ENCODE measurements around the gene DDI2.

- TF ChIP-seq CTCF (IDR thresholded peaks at IDR 0.05; ENCODE audit: poor library complexity) (no peak), EZH2phosphoT487 (IDR thresholded peaks at IDR 0.05; ENCODE audit: low read depth, severe bottlenecking, unreplicated experiment) (no peak)
Measured at GRCh38 chr1:15676010-15676409, 58.8 kb downstream of the DDI2 start.
